NCI-H446 treated with DMSO at 0.1 percent for 48 hours (cell line): Measurements from ENCODE around the gene LPXN.

Source experiments
- DNase-seq: peaks from one replicate; lab custom pipeline; 2025; lab: John Stamatoyannopoulos, UW

The LPXN gene

DNA sequence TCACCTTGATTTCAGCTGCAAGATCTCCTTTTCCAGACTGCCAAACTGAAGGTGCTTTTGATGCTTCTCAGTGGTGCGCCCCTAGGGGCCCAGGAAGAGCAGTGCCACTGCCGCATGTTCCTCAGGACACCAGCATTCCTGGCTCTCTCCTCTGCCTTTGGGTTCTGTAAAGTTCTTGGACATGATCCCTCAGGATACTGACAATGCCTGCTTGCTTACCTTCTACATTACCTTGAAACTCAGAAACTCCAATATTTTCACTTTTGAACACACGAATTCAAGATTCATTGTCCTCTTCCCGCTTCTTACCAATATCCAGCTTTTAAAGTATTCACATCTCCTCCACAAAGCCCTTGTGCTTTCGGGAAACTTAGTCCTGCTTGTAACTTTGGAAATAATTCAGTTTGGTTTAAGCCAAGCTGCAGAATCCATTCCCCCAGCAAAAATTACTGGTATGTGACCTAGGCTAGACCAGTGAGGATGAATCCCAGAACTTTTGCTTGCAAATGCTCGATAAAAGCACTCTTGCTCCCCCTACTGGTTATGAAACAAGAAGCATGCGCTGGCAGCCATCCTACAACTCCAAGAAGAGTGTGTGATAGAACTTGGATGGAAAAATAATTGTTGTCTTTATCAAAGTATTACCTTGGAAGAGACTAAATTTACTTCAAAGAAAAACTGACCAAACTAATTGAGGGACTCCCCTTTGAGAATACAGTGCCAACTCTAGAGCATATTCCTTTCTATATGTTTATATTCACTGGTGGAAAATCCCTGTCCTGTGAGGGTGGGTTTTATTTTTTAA is 51.2 kb downstream of the LPXN start:
- DNase-seq: peak; percentile 62

DNA sequence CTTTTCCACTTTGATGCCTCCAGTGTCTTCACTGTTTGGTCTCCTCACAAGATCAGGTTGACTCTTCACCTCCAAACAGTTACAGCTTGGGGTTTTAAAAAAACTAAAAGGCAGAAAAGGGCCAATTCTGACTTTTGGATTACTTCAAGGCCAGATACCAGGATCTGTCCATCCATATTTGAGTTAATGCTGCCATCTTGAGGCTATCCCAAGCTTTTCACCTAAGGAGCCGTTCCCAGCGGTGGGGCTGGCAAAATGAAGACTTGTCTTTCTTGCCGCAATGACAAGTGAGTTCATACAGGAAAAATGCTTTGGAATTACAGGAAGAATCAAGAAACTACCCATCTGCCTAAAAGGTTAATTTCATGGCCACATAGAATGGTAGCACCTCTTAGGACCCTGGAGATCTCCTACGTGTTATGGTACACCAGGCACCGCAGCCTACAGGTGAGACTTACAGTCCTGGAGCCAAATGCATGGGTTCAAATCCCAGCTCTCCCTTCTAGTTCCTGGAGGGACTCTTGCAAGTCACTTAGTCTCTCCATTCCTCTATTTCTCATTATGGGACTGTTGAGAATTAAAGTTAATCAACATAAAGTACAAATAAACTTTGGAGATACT is 61.8 kb downstream of the LPXN start:
- DNase-seq: peak; percentile 5

DNA sequence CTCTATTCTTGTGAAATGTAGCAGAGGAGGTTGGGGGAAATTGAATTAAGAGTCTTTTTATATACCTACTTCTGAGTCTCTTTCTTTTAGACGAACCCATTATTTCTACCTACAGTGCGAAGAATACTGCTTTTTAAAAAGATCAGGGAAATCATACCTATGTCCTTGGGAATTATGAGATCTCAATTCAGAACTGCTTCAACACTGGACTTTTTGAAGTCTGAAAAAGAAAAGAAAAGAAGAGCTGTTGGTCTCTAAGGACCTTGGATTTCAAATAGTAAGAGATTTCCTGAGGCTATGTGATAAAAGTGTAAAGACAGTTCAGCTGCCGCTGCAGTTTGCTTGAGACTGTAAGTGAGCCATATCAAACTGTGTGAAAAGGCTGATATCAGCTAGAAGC is 64.0 kb downstream of the LPXN start:
- no peak for DNase-seq

DNA sequence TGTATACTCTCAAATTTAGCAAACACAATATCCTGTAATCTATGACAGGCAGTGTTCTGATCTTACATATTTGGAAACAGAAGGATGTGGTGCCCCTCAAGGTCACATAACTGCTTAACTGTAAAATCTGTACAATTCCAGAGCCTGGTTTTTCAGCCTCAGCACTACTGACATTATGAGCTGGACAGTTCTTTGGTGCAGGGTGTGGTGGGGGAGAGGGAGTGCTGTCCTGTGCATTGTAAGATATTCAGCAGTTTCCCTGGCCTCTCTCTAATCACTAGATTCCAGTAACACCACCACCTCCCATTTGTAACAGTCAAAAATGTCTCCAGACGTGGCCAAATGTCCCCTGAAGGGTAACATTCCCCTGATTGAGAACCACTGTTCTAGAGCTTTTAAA is 65.9 kb downstream of the LPXN start:
- DNase-seq: no peak

DNA sequence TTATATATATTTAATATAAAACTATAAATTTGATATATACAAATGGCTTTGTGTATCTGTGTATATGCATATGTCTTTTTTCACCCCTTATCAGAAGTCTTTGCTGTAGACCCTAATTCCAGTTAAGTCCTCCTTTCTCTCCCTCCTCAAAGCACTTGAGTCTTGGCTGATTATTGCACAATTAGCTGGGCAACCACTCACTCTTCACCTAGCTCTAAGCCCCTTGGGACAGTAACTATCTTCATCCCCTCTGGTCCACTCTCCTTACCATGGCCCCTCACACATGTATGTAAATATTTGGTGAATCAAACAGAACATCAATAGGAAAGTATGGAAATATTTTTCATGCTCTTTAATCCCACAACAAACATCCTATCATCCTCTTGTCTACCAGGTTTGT is 66.8 kb downstream of the LPXN start:
- DNase-seq: no peak

DNA sequence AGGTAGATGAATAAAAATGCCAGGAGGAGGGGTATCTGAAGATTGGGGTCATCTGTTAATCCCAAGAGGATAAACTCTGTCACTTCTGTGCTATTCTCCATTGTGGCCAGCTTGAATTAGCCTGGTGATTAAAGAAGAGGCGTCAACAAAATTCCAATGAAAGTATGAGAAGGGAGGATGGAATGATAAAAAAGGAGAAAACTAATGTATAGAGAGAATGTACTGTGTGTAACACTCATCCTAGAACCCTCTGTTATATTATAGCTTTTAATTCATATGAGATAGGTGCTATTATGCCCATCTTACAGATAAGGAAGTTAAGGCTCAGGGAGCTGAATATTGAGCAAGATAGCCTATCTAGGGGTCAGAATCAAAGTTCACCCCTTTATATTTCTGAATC is 67.7 kb downstream of the LPXN start, which contains the start of gene OR5B21:
TSS of gene OR5B21 (minus strand) at position 101 of the 400 bp plus-strand sequence. CDS start at position 101, 0 bp downstream.
- no peak for DNase-seq

DNA sequence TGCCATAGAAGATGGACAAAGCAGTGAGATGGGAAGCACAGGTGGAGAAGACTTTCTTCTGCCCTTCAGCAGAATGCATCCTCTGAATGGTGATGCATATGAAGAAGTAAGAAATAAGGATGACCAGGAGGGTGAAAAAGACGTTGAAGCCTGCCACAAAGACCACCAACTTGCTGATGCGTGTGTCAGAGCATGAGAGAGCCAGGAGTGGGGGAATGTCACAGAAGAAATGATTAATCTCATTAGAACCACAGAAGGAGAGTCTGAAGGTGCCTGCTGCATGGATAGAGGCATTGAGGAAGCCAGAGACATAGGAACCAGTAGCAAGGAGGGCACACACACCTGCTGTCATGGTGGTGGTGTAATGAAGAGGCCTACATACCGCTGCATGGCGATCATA is 68.3 kb downstream of the LPXN start:
- no peak for DNase-seq

DNA sequence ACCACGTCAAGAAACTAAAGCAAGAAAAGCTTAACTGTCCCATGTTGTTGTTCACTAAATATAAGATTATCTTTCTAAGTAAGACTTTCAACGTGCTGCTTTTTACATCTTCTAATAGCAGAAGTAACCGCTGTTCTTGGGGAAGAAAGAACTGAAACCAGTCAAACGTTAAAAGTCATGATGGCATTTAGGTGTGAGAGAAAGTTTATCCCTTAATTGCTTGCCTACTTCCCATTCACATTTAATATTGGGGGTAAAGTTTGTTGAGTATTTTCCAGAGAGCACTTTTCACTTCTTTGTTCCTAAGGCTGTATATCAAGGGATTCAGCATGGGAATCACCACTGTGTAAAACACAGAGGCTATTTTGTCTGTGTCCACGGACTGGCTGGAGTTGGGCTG is 68.7 kb downstream of the LPXN start:
- no peak for DNase-seq

DNA sequence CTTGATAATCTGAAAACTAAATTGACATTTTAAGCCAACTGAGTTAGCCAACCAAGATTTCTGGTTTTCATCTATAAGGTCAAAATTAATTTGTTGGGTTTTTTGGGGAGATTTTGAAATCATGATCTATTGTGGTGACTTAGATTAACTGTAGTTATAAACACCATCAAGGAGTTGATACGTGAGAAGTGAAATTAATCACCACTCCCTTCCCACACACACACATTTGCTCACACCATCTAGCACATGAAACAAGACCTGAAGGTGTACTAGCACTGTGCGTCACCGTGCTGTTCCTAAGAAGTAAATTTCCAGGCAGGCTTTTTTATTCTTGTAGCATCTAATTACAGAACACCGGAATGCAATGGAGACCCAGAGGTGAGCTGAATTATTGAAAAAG is 69.8 kb downstream of the LPXN start:
- no peak for DNase-seq

DNA sequence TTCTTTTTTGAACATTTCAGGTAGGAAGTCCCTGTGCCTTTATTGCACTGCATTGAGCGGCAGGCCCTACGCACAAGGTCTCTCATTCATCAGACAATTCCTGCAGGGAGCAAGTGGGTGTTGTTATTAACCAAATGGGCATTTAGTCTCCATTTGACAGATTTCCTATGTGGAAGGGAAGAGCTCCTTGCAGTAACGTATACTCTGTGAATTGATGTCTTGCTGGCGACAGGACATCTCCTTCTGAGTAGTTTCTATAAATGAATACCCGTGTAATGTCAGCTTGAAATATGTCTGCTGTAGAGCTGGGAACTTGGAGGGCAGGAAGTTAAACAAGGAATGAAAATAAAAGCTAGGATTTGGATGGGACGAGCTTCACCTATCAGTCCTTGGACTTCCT is 71.4 kb downstream of the LPXN start:
- DNase-seq: no peak

DNA sequence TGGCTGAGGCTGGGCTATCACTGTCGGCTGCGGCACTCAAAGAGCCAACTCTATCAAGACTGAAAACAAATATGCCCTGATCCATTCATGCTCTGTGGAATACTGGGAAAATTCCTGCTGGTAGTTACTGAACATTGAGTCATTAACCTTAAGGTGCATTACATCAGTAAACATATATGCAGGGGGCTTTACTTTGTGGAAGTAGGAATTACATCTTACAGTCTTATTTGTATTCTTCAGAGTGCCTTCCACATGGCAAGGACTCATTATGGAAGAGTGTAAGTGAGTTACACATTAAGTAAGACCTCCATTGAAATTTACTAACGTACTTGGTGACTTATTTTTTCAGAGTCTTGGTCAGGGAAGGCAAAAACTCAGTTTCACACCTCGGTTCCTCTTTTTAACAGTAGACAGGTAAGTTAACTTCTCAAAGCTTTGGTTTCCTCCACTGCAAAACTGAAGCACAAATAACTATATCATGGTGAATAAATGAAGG is 72.2 kb downstream of the LPXN start:
- DNase-seq: no peak

DNA sequence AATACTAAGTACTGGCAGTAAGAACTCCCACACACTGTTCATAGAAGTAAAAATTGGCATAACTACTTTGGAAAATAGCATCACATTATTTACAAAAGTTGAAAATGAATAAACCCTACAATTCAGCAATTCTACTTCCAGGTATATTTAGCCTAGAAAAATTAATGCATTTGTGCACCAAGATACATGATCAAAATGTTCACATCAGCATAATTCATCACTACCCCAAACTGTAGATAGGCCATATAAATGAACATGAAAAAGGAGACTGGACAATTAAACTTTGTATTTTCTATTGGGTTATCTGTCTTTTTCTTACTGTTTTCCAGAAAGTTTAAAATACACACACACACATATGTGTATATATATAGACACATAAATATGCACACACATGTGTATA is 73.7 kb downstream of the LPXN start:
- DNase-seq: no peak

DNA sequence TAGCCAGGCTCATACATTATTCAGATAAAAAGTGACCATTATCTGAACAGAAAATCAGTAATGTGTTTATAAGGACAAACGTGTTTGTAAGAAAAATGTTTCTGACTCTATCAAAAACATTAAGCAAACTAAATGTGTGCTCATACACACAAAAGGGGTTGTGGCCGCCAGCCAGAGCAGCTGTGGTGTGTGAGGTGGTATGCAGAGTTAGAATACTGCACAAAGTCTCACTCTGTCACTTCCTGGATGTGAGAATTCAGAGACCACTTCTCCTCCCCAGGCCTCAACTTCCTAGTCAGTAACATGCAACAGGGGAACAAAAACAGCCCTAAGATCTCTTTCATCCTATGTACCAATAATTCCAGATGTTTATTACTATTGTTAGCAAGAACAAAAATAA is 77.2 kb downstream of the LPXN start:
- no peak for DNase-seq

DNA sequence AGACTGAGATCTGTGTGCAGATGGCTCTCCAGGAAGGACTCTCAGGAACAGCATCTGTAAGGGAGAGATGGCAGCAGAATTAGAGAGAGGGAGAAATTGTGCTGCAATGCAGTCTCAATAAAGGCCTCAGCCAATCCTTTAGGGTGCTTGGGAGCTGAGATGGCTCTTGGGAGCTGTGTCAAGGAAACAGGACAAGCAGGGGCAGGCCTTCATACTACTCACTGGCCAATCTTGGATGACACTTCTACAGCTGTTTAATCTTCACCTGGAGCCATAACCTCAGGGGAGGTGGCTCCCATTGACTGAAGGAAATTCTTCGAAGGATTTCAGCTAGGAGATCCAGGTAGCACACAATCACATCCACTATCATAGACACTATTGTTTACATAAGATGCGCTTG is 77.7 kb downstream of the LPXN start:
- DNase-seq: no peak

DNA sequence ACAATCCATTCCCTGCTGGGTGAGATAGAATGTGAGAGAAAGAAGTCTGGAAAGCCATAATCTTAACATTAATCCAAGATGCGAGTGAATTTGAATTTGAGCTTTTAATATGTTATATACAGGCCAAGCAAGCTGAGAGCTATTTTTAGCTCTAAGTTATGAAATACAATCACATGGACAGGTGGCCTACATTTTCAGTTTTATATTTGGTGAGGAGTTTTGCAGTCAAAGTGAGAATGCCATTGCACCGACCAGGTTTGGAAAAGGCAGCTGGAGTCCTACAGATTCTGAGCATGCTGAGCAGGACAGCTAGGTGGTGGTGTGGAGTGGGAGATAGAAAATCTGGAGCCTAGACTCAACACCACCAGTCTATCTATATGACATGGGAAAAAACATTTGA is 79.8 kb downstream of the LPXN start:
- no peak for DNase-seq

DNA sequence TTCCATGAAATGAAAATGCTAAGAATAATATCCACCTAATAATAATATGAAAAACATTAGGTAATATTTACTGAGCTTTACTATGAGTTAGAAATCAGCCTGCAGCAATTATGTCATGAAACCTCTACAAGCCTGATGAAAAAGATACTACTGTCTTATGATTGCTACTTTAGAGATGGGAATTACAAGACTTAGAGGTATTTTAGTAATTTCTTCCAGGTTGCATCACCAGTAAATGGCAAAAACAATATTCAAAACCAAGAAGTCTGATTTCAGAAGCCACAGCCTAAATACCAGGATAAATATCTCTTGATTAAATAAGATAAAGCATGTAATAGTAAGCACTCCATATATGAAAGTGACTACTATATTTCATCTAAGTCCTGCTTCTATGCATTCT is 81.6 kb downstream of the LPXN start:
- DNase-seq: no peak

DNA sequence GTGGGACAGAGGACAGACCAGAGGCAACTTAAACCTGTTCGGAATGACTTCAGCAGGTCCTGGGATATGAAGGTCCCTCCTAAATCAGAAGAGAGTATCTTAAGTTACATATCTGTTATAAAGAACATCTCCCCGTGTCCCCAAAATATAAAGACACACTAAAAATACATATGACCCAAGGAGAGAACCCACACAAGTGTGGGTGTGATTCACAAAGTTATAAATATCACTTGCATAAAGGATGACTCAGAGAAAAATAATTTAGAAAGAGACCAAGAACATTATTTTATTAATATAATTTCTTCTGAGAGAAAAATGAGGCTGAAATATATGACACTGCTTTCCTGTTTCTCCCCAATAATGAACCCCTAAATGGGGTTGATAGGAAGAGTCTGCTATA is 82.0 kb downstream of the LPXN start:
- DNase-seq: no peak

DNA sequence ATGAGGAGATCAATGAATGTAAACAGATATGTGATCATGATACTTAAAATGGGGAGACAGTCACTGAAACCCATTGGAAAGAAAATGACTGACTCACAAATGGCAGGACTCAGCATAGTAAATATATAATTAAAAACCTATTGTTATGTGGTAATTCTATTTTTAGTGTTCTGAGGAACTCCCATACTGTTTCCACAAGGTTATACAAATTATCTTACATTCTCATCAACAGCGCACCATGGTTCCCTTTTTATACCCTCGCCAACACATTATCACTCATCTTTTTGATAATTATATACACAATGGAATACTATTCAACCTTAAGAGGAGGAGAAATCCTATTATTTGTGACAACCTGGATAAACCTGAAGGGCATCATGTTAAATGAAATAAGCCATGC is 84.8 kb downstream of the LPXN start:
- DNase-seq: no peak

DNA sequence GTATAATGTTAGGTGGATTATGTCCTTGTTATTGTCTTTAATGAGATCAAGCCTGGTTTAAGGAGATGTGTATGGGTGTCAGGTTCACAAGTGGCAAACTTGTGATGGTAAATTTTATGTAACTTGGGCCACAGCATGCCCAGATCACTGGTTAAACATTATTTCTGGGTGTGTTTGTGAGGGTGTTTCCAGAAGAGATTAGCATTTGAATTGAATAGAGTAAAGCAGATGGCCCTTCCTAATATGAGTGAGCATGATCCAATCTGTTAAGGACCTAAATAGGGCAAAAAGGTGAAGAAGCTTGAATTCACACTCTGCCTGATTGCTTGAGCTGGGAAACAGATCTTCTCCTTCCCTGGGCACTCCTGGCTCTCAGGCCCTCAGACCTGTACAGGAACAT is 88.5 kb downstream of the LPXN start:
- DNase-seq: no peak

DNA sequence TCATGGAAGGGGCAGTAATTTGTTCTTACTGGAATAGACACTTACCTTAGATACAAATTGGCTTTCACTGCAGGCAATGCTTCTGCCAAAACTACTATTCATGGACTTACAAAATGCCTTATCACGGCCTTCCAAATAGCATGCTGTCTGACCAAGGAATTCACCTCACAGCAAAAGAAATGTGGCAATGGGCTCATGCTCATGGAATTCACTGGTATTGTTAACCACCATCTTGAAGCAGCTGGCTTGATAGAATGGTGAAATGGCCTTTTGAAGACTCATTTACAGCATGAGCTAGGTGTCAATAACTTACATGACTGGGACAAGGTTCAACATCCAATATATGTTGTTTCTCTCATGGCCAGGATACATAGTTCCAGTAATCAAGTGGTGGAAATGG is 89.7 kb downstream of the LPXN start:
- no peak for DNase-seq
